ENCODE measurements around the gene SLC5A2. TPM values are rescaled to one million over a fixed set of nuclear protein-coding genes. Genes with fewer than 3 reads are reported as not detected.
A peak's percentile ranks its signal among the peaks of the same experiment; 100 is the strongest.

SLC5A2 gene
- polyA plus RNA-seq, 3 donors = 0.04 TPM; not detected in 2

DNA sequence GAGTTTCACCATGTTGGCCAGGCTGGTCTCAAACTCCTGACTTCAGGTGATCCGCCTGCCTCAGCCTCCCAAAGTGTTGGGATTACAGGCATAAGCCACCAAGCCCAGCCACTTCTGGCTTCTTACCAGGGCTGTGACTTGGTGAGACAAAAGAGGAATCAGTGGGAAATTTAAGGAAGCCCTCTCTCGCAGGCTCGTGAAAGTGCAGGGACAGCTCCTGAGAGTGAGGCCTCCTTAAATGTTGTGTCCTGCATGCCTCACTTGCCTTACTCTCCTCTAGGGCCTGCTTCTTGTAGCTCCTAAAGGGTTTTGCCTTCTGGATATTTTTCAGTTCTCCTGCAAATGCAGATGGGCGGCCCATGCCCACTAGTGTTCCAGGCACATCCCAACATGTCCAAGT lies 50.0 kb downstream of the SLC5A2 start:
- Histone ChIP-seq H2AFZ (ENCODE audit: insufficient read depth, low read depth, low read length, poor library complexity, severe bottlenecking) (no peak overlapping the region), H3K79me2 (ENCODE audit: insufficient read depth, low read length) (no peaks in the 10 kb centered on the region), H3K36me3 (replicated peaks in 1 of 2; ENCODE audit: control insufficient read depth in 1 of 2, insufficient read depth in 2 of 2, low read length in 2 of 2) (no peaks in the 10 kb centered on the region), H3K9me3 (replicated peaks in 1 of 2; ENCODE audit: control insufficient read depth in 1 of 2, insufficient read depth in 1 of 2, low read length in 2 of 2) (peaks cover 0 to 4% of the 10 kb centered on the region in 2 donors), H3K4me2 (replicated peaks; ENCODE audit: extremely low read depth, low read length, poor library complexity, severe bottlenecking) (no peak overlapping the region), H3K27ac (ENCODE audit: low read depth in 1 of 2, low read length in 2 of 2) (no peak overlapping the region), H3K4me3 (replicated peaks in 1 of 3; ENCODE audit: low read depth in 2 of 3, low read length in 3 of 3) (no peak overlapping the region), H4K20me1 (ENCODE audit: insufficient read depth, low read length) (no peaks in the 10 kb centered on the region), H3K27me3 (ENCODE audit: control insufficient read depth in 2 of 2, insufficient read depth in 2 of 2, low read length in 2 of 2) (peaks cover 46 to 65% of the 10 kb centered on the region in 2 donors), H3K9ac (ENCODE audit: insufficient read depth, low read length, poor library complexity, severe bottlenecking) (no peak overlapping the region), H3K4me1 (ENCODE audit: control insufficient read depth in 1 of 2, insufficient read depth in 2 of 2, low read length in 2 of 2) (peaks cover 0 to 7% of the 10 kb centered on the region in 2 donors)
- intact Hi-C loops (cut with micrococcal nuclease) = loop anchor here in 1 of 2 donors (10.0 kb wide), 1 partner anchor 152 kb away; no protein-coding TSS in a partner anchor
- Mint-ChIP-seq H3K9me3 (peaks cover 0 to 22% (median 0%) of the 10 kb centered on the region in 7 donors), H3K27me3 (ENCODE audit: low read depth in 3 of 3) (peaks cover 50 to 59% (median 54%) of the 10 kb centered on the region in 3 donors), H3K4me1 (peaks cover 11% of the 10 kb centered on the region), H3K27ac (no peak overlapping the region), H3K4me3 (no peak overlapping the region), H3K36me3 (peaks cover 0 to 2% of the 10 kb centered on the region in 2 donors)
- TF ChIP-seq, protein P1, sequence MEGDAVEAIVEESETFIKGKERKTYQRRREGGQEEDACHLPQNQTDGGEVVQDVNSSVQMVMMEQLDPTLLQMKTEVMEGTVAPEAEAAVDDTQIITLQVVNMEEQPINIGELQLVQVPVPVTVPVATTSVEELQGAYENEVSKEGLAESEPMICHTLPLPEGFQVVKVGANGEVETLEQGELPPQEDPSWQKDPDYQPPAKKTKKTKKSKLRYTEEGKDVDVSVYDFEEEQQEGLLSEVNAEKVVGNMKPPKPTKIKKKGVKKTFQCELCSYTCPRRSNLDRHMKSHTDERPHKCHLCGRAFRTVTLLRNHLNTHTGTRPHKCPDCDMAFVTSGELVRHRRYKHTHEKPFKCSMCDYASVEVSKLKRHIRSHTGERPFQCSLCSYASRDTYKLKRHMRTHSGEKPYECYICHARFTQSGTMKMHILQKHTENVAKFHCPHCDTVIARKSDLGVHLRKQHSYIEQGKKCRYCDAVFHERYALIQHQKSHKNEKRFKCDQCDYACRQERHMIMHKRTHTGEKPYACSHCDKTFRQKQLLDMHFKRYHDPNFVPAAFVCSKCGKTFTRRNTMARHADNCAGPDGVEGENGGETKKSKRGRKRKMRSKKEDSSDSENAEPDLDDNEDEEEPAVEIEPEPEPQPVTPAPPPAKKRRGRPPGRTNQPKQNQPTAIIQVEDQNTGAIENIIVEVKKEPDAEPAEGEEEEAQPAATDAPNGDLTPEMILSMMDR (IDR thresholded peaks at IDR 0.05) = no peak
- 54% methylated on average over 4 of the region's 4 CpGs for WGBS (ENCODE audit: insufficient coverage)
- DNase-seq = no peak

DNA sequence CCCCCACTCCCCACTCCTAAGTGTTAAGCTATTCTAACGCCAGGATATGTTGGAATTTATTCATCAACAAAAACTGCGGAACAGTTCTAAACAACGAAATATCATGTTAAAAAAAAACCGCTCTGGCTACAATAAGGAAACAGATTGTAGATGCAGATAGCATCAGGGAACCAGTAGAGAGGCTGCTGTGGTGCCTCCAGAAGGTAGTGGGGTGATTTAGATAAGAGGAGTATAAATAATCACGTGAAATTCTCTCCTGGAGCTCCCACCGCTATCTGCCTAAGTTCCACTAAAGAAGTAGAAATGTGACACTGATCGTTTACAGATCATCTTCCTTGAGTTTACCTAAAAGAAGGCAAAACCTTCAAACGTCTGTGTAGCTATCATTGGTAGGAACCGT lies 52.8 kb downstream of the SLC5A2 start:
- Mint-ChIP-seq H3K9me3 (peaks cover 8 to 38% (median 25%) of the 10 kb centered on the region in 7 donors), H3K4me1 (peaks cover 5% of the 10 kb centered on the region), H3K27ac (no peak overlapping the region), H3K36me3 (peaks cover 0 to 5% of the 10 kb centered on the region in 2 donors), H3K27me3 (ENCODE audit: low read depth in 3 of 3) (peaks cover 45 to 52% (median 45%) of the 10 kb centered on the region in 3 donors), H3K4me3 (peak overlapping the region in 1 of 2 donors; percentile 52)
- H3K27ac ChIP-seq (ENCODE audit: low read depth in 1 of 2, low read length in 2 of 2) = no peak overlapping the region
- intact Hi-C loops (cut with micrococcal nuclease) = loop anchor here in 1 of 2 donors (10.0 kb wide), 1 partner anchor 149 kb away; no protein-coding TSS in a partner anchor
- H3K9ac ChIP-seq (ENCODE audit: insufficient read depth, low read length, poor library complexity, severe bottlenecking) = no peak overlapping the region
- no peak for DNase-seq
- no peak overlapping the region for H2AFZ ChIP-seq (ENCODE audit: insufficient read depth, low read depth, low read length, poor library complexity, severe bottlenecking)
- H3K4me3 ChIP-seq (replicated peaks in 1 of 3; ENCODE audit: low read depth in 2 of 3, low read length in 3 of 3) = no peak overlapping the region
- H3K79me2 ChIP-seq (ENCODE audit: insufficient read depth, low read length) = no peaks in the 10 kb centered on the region
- no peaks in the 10 kb centered on the region for H4K20me1 ChIP-seq (ENCODE audit: insufficient read depth, low read length)
- TF ChIP-seq, protein P1 (IDR thresholded peaks at IDR 0.05) = no peak
- no peaks in the 10 kb centered on the region for H3K36me3 ChIP-seq (replicated peaks in 1 of 2; ENCODE audit: control insufficient read depth in 1 of 2, insufficient read depth in 2 of 2, low read length in 2 of 2)
- WGBS (ENCODE audit: insufficient coverage) = no CpG with 5 or more reads among the region's 9 CpGs
- H3K4me2 ChIP-seq (replicated peaks; ENCODE audit: extremely low read depth, low read length, poor library complexity, severe bottlenecking) = no peak overlapping the region
- peaks cover 31 to 53% of the 10 kb centered on the region in 2 donors for H3K27me3 ChIP-seq (ENCODE audit: control insufficient read depth in 2 of 2, insufficient read depth in 2 of 2, low read length in 2 of 2)
- peaks cover 0 to 7% of the 10 kb centered on the region in 2 donors for H3K4me1 ChIP-seq (ENCODE audit: control insufficient read depth in 1 of 2, insufficient read depth in 2 of 2, low read length in 2 of 2)
- H3K9me3 ChIP-seq (replicated peaks in 1 of 2; ENCODE audit: control insufficient read depth in 1 of 2, insufficient read depth in 1 of 2, low read length in 2 of 2) = peaks cover 15 to 16% of the 10 kb centered on the region in 2 donors

All from CD14-positive monocyte (primary cell).